ENCODE results near the gene GDF15.

GRCh38 chr19:18357041-18357440, 28.9 kb upstream of the GDF15 start:
- no peak for TF ChIP-seq CTCF (IDR thresholded peaks at IDR 0.05)
- TF ChIP-seq POLR2A (IDR thresholded peaks at IDR 0.05): no peak

Data from lower leg skin (tissue), 3 donors.